Colonic mucosa (tissue), 4 donors: ENCODE results near the gene THRB. TPM values are rescaled to one million over a fixed set of nuclear protein-coding genes. Genes with fewer than 3 reads are reported as not detected.

ENCODE experiments used
- DNase-seq: peaks from one replicate; pipeline ENCODE4 v3.0.0-alpha.2; 2020
- H3K27ac ChIP-seq: fragments of 200-600 bp; one replicate; pipeline ENCODE4 v1.8.0; 2021
- H3K27me3 ChIP-seq: fragments of 200-600 bp; one replicate; pipeline ENCODE4 v1.8.0; 2021
- H3K36me3 ChIP-seq: fragments of 200-600 bp; one replicate; pipeline ENCODE4 v1.8.0; 2021
- H3K4me1 ChIP-seq: fragments of 200-600 bp; one replicate; pipeline ENCODE4 v1.8.0; 2021; ENCODE audit warnings: mild to moderate bottlenecking
- H3K4me3 ChIP-seq: fragments of 200-600 bp; one replicate; pipeline ENCODE4 v1.8.0; 2021
- H3K9ac ChIP-seq, 2 donors: one replicate each; pipeline ENCODE4 v1.7.0; 2013; ENCODE audit warnings: control low read depth in 2 of 2, low read depth in 2 of 2, low read length in 2 of 2
- H3K9me3 ChIP-seq: fragments of 200-600 bp; one replicate; pipeline ENCODE4 v1.8.0; 2021
- intact Hi-C: fragments of 100-400 bp; cut with DNase I; formaldehyde crosslinking; loops from one replicate; pipeline ENCODE4 v1.14.1; 2022
- total RNA-seq, 2 donors: library from RNA; stranded (reverse); fragmentation: NEBNext Ultra II Directional in 1 of 2; extraction: Animal tissue kit (Norgen Biotek cat#: 25700) in 1 of 2; gene quantifications; one replicate each; pipeline ENCODE4 v1.2.1, GENCODE V29; 2021
- TF ChIP-seq, protein P1 (sequence below): fragments of 200-600 bp; IDR thresholded peaks from one replicate; pipeline ENCODE4 v1.8.0; 2022; ENCODE audit warnings: antibody characterized with exemption, mild to moderate bottlenecking
- donor health status: healthy.
- donor health status: DM: no; HTN: no; CAD: no.
- donor health status: DM: no; HTN: no; CAD: no.

THRB gene
- total RNA-seq, 2 donors from 2014 or later: 23.3 to 27.6 TPM

DNA sequence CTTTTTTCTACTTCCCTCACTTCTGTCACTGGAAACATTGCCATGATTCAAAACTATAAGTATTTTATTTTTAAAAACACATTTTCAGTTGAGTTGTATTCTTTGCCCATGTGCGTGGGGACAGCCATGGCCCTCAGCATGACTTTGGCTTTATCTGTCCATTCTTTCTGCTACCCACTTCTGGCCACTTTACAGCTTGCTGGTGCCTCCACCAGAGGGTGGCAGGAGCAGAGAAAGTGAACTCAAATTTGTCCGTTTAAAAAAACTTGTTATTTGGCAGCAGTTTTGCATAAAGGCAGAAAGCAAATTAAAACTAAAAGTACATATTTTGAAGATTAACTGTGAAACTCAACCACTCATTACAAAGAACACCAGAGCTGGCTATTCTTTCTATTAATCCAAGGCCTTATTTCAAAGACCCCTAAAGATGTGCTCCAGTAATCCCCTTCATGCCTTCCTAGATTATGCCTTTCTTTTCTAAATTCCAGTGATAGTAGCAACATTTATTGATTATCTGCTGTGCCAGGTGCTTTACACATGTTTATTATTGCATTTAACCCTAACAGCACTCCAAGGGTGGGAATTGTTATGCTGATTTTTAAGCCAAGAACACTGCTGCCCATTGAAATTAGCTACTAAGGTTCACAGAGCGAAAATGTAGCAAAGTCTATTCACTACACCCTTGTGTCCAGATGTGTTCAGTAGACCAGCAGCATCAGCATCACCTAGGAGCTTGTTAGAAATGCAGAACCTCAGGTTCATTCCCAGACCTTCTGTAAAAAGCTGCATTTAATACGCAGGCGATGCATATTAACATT lies 134.8 kb downstream of the THRB start:
- TF ChIP-seq, protein P1, sequence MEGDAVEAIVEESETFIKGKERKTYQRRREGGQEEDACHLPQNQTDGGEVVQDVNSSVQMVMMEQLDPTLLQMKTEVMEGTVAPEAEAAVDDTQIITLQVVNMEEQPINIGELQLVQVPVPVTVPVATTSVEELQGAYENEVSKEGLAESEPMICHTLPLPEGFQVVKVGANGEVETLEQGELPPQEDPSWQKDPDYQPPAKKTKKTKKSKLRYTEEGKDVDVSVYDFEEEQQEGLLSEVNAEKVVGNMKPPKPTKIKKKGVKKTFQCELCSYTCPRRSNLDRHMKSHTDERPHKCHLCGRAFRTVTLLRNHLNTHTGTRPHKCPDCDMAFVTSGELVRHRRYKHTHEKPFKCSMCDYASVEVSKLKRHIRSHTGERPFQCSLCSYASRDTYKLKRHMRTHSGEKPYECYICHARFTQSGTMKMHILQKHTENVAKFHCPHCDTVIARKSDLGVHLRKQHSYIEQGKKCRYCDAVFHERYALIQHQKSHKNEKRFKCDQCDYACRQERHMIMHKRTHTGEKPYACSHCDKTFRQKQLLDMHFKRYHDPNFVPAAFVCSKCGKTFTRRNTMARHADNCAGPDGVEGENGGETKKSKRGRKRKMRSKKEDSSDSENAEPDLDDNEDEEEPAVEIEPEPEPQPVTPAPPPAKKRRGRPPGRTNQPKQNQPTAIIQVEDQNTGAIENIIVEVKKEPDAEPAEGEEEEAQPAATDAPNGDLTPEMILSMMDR: no peak
- no peak for DNase-seq
- no peaks in the 10 kb centered on the region for H3K27me3 ChIP-seq
- H3K27ac ChIP-seq: no peak overlapping the region
- no peaks in the 10 kb centered on the region for H3K4me1 ChIP-seq
- intact Hi-C loops: no loop called here
- no peak overlapping the region for H3K9ac ChIP-seq
- H3K9me3 ChIP-seq: no peaks in the 10 kb centered on the region
- H3K36me3 ChIP-seq: no peaks in the 10 kb centered on the region
- no peak overlapping the region for H3K4me3 ChIP-seq

DNA sequence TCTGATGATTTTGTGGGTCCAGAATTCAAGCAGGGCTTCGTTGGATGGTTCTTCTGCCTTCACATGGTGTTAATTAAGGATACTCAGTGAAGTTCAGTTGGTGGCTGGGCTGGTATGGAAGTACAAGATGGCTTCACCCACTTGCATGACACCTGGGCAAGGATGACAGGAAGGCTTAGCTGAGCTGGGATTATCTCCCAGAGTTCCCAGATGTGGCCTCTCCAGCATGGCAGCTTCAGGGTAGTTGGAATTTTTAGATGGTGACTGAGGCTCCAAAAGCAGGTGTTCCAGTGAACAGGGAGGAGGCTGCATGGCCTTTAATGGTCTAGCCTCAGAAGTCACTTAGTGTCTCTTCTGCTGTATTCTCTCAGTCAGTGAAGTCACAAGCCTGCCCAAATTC lies 135.5 kb downstream of the THRB start:
- Histone ChIP-seq H3K27ac (no peak overlapping the region), H3K9me3 (no peaks in the 10 kb centered on the region), H3K36me3 (no peaks in the 10 kb centered on the region), H3K4me1 (no peaks in the 10 kb centered on the region), H3K9ac (no peak overlapping the region), H3K4me3 (no peak overlapping the region), H3K27me3 (no peaks in the 10 kb centered on the region)
- DNase-seq: no peak
- intact Hi-C loops: no loop called here
- TF ChIP-seq, protein P1: no peak

DNA sequence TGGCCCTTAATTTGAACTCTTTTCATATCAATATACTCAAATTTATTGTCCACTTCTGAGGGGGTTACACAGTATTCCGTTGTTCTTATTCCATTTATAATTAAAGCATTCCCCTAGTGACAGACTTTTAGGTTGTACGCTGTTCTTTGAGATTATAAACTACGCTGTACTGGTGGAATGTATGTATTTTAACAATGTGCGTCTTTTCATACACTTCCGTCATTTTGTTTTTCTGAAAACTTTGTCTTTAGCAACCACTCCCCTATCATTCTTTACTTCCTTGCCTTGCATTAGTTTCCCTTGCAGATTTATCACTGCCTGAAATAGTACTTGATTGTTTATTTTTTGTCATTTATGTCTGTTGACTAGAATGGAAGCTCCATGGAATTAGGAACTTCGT lies 137.0 kb downstream of the THRB start:
- H3K27ac ChIP-seq: no peak overlapping the region
- no peak for DNase-seq
- H3K27me3 ChIP-seq: no peaks in the 10 kb centered on the region
- H3K9ac ChIP-seq: no peak overlapping the region
- intact Hi-C loops: no loop called here
- TF ChIP-seq, protein P1: no peak
- H3K4me3 ChIP-seq: no peak overlapping the region
- no peaks in the 10 kb centered on the region for H3K9me3 ChIP-seq
- no peaks in the 10 kb centered on the region for H3K36me3 ChIP-seq
- no peaks in the 10 kb centered on the region for H3K4me1 ChIP-seq

DNA sequence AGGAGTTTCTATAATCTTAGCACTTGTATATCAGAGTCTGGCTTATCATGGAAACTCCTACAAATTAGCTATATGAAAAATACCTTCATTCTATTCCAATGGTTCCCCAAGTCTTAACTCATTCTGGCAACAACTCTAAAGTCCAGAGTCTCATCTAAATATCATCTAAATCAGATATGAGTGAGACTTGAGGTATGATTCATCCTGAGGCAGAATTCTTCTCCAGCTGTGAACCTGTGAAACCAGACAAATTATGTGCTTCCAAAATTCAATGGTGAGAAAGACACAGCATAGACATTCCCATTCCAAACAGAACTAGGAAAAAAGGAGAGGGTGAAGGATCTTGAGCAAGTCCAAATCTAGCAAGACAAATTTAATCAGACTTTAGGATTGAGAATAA lies 138.8 kb downstream of the THRB start:
- TF ChIP-seq, protein P1: no peak
- H3K4me3 ChIP-seq: no peak overlapping the region
- H3K36me3 ChIP-seq: no peaks in the 10 kb centered on the region
- intact Hi-C loops: no loop called here
- no peak overlapping the region for H3K27ac ChIP-seq
- no peak for DNase-seq
- no peaks in the 10 kb centered on the region for H3K27me3 ChIP-seq
- H3K4me1 ChIP-seq: no peaks in the 10 kb centered on the region
- no peaks in the 10 kb centered on the region for H3K9me3 ChIP-seq
- H3K9ac ChIP-seq: no peak overlapping the region

DNA sequence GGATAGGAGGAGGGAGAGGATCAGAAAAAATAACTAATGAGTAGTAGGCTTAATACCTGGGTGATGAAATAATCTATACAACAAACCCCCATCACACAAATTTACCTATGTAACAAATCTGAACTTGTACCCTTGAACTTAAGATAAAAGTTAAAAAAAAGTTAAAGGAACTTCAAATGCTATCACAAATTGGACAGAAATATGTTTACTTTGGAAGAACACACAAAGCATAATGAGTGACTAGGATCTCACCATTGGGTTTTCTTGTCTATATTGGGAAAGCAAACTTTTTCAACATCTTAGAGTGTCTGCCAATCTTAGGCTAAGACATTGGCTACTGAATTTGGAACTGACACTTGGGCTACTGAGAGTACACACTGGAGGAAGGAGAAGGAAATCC lies 140.4 kb downstream of the THRB start:
- Histone ChIP-seq H3K27me3 (no peaks in the 10 kb centered on the region), H3K4me1 (no peaks in the 10 kb centered on the region), H3K9me3 (no peaks in the 10 kb centered on the region), H3K27ac (no peak overlapping the region), H3K36me3 (no peaks in the 10 kb centered on the region), H3K4me3 (no peak overlapping the region), H3K9ac (no peak overlapping the region)
- no peak for DNase-seq
- TF ChIP-seq, protein P1: no peak
- intact Hi-C loops: no loop called here
